HepG2 (cell line): Measurements from ENCODE around the gene GRK6. TPM values are rescaled to one million over a fixed set of nuclear protein-coding genes. Genes with fewer than 3 reads are reported as not detected.

Experiments used
- ADNP ChIP-seq: sonication (generic); formaldehyde crosslinking; IDR thresholded peaks from 2 replicates; pipeline ENCODE4 v1.4.0; 2020; ENCODE audit warnings: missing genetic modification reagents
- ATF1 ChIP-seq: IDR thresholded peaks from 2 replicates; pipeline ENCODE4 v1.6.1; 2016; ENCODE audit warnings: mild to moderate bottlenecking, control low read depth
- CSRNP1 ChIP-seq: sonication (generic); formaldehyde crosslinking; IDR thresholded peaks from 2 replicates; pipeline ENCODE4 v1.8.1; 2023; ENCODE audit warnings: mild to moderate bottlenecking, missing genetic modification reagents
- DRAP1 ChIP-seq: IDR thresholded peaks from 2 replicates; pipeline ENCODE4 v1.6.1; 2016; ENCODE audit warnings: missing genetic modification reagents, missing compliant biosample characterization
- HNF1A ChIP-seq, 2 experiments: sonication (generic) in 1 of 2; formaldehyde crosslinking in 1 of 2; IDR thresholded peaks; 2 replicates each; pipeline versions ENCODE4 v1.4.0 to v1.6.1; 2016 to 2020; ENCODE audit warnings: borderline replicate concordance in 1 of 2, low read depth in 1 of 2, mild to moderate bottlenecking in 1 of 2, missing genetic modification reagents in 1 of 2
- PAX8 ChIP-seq: sonication (generic); formaldehyde crosslinking; IDR thresholded peaks from 2 replicates; pipeline ENCODE4 v1.8.0; 2022; ENCODE audit warnings: mild to moderate bottlenecking, missing genetic modification reagents, borderline replicate concordance
- ZBTB34 ChIP-seq: sonication (generic); formaldehyde crosslinking; IDR thresholded peaks from 2 replicates; pipeline ENCODE4 v1.8.0; 2022; ENCODE audit warnings: mild to moderate bottlenecking, missing genetic modification reagents
- ZFP36L1 ChIP-seq: sonication (generic); formaldehyde crosslinking; IDR thresholded peaks from 2 replicates; pipeline ENCODE4 v1.8.0; 2022; ENCODE audit warnings: mild to moderate bottlenecking, missing genetic modification reagents, moderate library complexity
- ZNF224 ChIP-seq: sonication (generic); formaldehyde crosslinking; IDR thresholded peaks from 2 replicates; pipeline ENCODE4 v1.5.0; 2020; ENCODE audit warnings: mild to moderate bottlenecking, missing genetic modification reagents
- ZNF232 ChIP-seq: sonication (generic); formaldehyde crosslinking; IDR thresholded peaks from 2 replicates; pipeline ENCODE4 v1.4.0; 2020; ENCODE audit warnings: missing genetic modification reagents, borderline replicate concordance
- ZNF235 ChIP-seq: sonication (generic); formaldehyde crosslinking; IDR thresholded peaks from 2 replicates; pipeline ENCODE4 v1.8.1; 2023; ENCODE audit warnings: mild to moderate bottlenecking, missing genetic modification reagents, borderline replicate concordance
- ZNF280D ChIP-seq: sonication (generic); formaldehyde crosslinking; IDR thresholded peaks from 2 replicates; pipeline ENCODE4 v1.5.1; 2020; ENCODE audit warnings: mild to moderate bottlenecking, missing genetic modification reagents
- ZNF350 ChIP-seq: sonication (generic); formaldehyde crosslinking; IDR thresholded peaks from 2 replicates; pipeline ENCODE4 v1.4.0; 2020; ENCODE audit warnings: mild to moderate bottlenecking, low read depth, missing genetic modification reagents, borderline replicate concordance
- ZNF607 ChIP-seq: sonication (generic); formaldehyde crosslinking; IDR thresholded peaks from 2 replicates; pipeline ENCODE4 v1.5.1; 2020; ENCODE audit warnings: missing genetic modification reagents, mild to moderate bottlenecking, borderline replicate concordance
- ZSCAN30 ChIP-seq: sonication (generic); formaldehyde crosslinking; IDR thresholded peaks from 2 replicates; pipeline ENCODE4 v1.5.0; 2020; ENCODE audit warnings: mild to moderate bottlenecking, missing genetic modification reagents
- polyA plus RNA-seq, 8 experiments: library from polyadenylated mRNA; depleted of rRNA in 3 of 8; stranded (reverse) in 7 of 8; unstranded in 1 of 8; fragments of >200 nt; fragmentation: Illumina TruSeq in 4 of 8; extraction: Trizol in 4 of 8; gene quantifications; 2 replicates each; pipeline versions ENCODE4 v1.2.1 to v1.2.3, GENCODE V29; 2011 to 2016; ENCODE audit warnings: low read depth in 4 of 8, missing spikeins in 1 of 8, mixed read lengths in 1 of 8; ENCODE audit not compliant: insufficient read depth in 1 of 8
- total RNA-seq, 5 experiments: library from RNA; depleted of rRNA; stranded (reverse); fragments of >200 nt; fragmentation: Illumina TruSeq; extraction: Trizol; gene quantifications; 2 replicates each; pipeline ENCODE4 v1.2.3, GENCODE V29; 2016; ENCODE audit warnings: low read depth in 1 of 5

GRK6 gene
- total and polyA plus RNA-seq, 2 of the 13 experiments (the other 11 are each of a cell fraction or from before 2014, with no cell fraction given): 13.2 to 19.9 TPM

- no peak; the same call in 1 of the 2 replicates for TF ChIP-seq ZBTB34 (CRISPR knock-in tag)
- 0 out of 2 replicates have a peak, but pooled peaks have one; percentile 26 for TF ChIP-seq CSRNP1 (CRISPR knock-in tag)
- TF ChIP-seq ZSCAN30 (CRISPR knock-in tag): no peak
- TF ChIP-seq ZNF232 (CRISPR knock-in tag): no peak; the same call in 1 of the 2 replicates
- TF ChIP-seq DRAP1 (CRISPR knock-in tag): no peak
- TF ChIP-seq ADNP: no peak
- no peak; the same call in 1 of the 2 replicates for TF ChIP-seq ZNF350 (CRISPR knock-in tag)
- TF ChIP-seq ZNF280D (CRISPR knock-in tag): no peak
- TF ChIP-seq ATF1 (CRISPR knock-in tag): no peak
- TF ChIP-seq PAX8 (CRISPR knock-in tag): no peak
- TF ChIP-seq ZFP36L1 (CRISPR knock-in tag): no peak
- no peak for TF ChIP-seq ZNF235 (CRISPR knock-in tag)
- TF ChIP-seq ZNF607 (CRISPR knock-in tag): no peak
- TF ChIP-seq ZNF224 (CRISPR knock-in tag): no peak
- no peak for TF ChIP-seq HNF1A (IDR thresholded peaks at IDR 0.05; ENCODE audit: low read depth)
- TF ChIP-seq HNF1A (CRISPR knock-in tag; IDR thresholded peaks at IDR 0.05; ENCODE audit: borderline replicate concordance): no peak
These were observed 48.4 kb upstream of the GRK6 start (continued) for GRCh38 chr5:177377851-177378776.
